GM15510 (cell line): ENCODE measurements around the gene KCNH5.

Source experiments
- POLR2A ChIP-seq: IDR thresholded peaks from 3 replicates; pipeline ENCODE4 v1.6.1; 2011; ENCODE audit warnings: borderline replicate concordance; ENCODE audit not compliant: insufficient read length; ENCODE audit errors: extremely low read depth

Gene KCNH5

GRCh38 chr14:63027719-63028118 is 17.5 kb downstream of the KCNH5 start:
- no peak for TF ChIP-seq POLR2A

- TF ChIP-seq POLR2A = no peak
Measured at GRCh38 chr14:63026491-63026890, 18.8 kb downstream of the KCNH5 start.

GRCh38 chr14:63014621-63015020 is 30.6 kb downstream of the KCNH5 start:
- no peak for TF ChIP-seq POLR2A

GRCh38 chr14:63012171-63012570 is 33.1 kb downstream of the KCNH5 start:
- no peak for TF ChIP-seq POLR2A

- no peak for TF ChIP-seq POLR2A
Measured at GRCh38 chr14:63011623-63012022, 33.6 kb downstream of the KCNH5 start.

GRCh38 chr14:63009495-63009894 is 35.8 kb downstream of the KCNH5 start:
- no peak for TF ChIP-seq POLR2A

GRCh38 chr14:63006531-63006930 is 38.7 kb downstream of the KCNH5 start:
- no peak for TF ChIP-seq POLR2A

DNA sequence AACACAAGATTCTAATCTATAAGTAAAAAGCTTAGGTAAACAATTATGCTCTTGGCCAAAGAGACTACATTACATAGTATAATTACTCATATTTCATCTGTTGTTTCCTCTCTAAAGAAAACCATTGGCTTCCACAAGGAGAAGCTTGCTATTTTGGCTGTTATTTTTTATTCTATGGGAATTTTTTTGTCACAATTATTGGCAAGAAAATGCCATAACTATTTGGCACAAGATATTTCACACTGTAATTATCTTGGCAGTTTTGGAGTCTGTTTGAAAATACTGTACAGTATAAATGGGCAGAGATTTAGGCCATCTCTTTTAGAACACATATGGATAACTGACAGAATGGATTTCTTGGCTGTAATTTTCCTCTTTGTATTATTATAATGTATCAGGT is 51.2 kb downstream of the KCNH5 start:
- TF ChIP-seq POLR2A = no peak

DNA sequence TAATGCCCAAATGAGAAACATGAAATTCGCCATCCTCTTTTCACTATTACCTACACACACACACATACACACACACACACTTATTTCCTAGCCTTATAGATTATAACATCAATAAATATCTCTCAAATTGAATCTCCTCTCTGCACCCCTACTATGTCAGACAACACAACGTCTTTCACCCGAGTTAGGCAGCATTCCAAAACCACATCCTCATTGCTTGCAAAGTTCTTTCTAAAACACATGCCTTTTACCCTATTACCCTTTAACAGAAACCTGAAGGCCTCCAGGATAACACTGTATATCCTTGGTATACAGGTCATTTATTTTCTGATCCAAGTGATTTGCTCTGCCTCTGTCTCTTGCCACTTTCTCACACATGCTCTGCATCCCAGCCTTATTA is 56.3 kb downstream of the KCNH5 start:
- no peak for TF ChIP-seq POLR2A

DNA sequence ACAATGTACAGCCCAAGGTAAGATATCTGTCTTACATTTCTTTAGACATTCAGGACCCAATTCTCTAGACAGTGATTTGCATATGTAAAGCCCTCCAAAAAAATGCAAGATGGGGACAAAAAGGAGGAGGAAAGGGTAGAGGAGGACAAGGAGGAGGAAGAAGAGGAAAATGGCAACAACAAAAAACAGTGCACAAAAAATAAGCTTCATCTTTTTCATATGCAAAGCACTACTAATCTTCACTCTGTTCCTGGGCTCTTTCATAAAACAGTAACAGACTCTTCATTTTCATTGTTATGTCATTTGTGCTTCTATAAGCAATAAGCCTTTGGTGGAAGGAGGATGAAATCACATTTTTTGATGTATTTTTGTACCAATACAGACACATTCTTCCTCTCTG is 61.4 kb downstream of the KCNH5 start:
- TF ChIP-seq POLR2A = no peak

DNA sequence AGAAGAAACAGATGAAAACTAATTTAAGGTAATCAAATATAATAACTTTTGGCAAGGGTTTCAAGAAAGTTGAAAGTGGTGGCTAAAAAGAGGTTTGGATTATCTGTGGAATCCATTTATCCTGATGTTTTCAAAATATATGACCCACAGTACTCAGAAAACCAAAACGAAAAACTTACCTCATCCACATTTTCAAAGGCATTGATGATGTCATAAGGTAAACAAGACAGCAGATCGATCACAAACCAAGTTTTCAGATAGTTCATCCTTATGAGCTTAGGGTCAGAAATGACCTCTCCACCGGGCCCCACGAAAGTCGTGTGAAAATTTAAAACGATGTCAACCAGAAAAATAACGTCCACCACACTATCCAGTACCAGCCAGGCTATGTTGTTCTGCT is 64.6 kb downstream of the KCNH5 start:
- TF ChIP-seq POLR2A = no peak

GRCh38 chr14:62957562-62957961 is 87.7 kb downstream of the KCNH5 start:
- TF ChIP-seq POLR2A = no peak

- no peak for TF ChIP-seq POLR2A
Measured at GRCh38 chr14:62956413-62956812, 88.8 kb downstream of the KCNH5 start.

DNA sequence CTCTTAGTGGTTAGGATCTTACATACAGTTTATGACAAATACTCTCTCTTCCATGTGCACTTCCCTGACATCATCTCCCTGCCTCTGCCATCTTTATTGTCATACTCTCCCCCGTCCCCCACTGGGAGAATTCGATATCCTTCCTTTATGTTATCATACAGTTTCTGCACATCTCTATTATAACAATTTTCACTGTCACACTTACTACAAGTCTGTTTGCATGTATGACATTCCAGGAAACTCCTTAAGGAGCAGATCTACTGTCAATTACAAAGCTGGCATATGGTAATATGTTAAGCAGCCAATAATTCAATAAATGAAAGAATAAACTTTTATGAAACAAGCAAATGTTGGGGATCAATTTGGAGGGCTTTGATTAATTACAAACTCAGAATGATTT is 91.1 kb downstream of the KCNH5 start:
- TF ChIP-seq POLR2A = no peak

GRCh38 chr14:62952226-62952625 is 93.0 kb downstream of the KCNH5 start:
- TF ChIP-seq POLR2A = no peak

DNA sequence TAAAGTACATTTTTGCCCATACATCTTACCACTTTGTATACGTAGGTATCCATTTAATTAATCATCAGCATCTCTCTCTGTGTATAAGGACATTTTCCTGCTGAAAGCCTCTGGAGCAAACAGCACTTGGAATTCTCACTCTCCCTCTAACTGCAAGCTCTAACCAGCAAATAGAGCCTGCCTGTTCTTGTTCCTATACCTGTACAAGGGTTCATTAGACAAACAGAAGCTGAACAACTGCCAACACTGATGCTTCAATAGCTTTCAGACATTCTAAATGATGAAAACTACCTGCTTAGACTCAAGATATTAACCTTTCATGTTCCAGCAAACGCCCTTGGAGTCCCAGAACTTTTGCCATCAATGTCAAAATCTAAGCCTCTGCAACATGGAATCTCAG is 98.0 kb downstream of the KCNH5 start:
- TF ChIP-seq POLR2A = no peak

- no peak for TF ChIP-seq POLR2A
Measured at GRCh38 chr14:62946221-62946620, 99.0 kb downstream of the KCNH5 start.
